Measurements from ENCODE around the gene KRTAP10-10. TPM values are rescaled to one million over a fixed set of nuclear protein-coding genes. Genes with fewer than 3 reads are reported as not detected.

The KRTAP10-10 gene
- total RNA-seq, 4 donors from 2014 or later = not detected

- ATAC-seq = no peak
- Histone ChIP-seq H3K27me3 (peaks cover 7 to 16% (median 11%) of the 10 kb centered on the region in 3 donors), H3K27ac (no peak overlapping the region), H3K4me3 (no peak overlapping the region), H3K4me1 (no peaks in the 10 kb centered on the region), H3K36me3 (no peaks in the 10 kb centered on the region), H3K9me3 (no peaks in the 10 kb centered on the region)
- DNase-seq = no peak
- TF ChIP-seq CTCF (IDR thresholded peaks at IDR 0.05 in 4 of 5, conservative IDR thresholded peaks at IDR 0.05 in 1 of 5) (no peak), POLR2A (IDR thresholded peaks at IDR 0.05) (no peak)
- intact Hi-C loops (cut with DNase I; ENCODE audit: low total_unique reads) = no loop called here
- in situ Hi-C loops (cut with MboI; ENCODE audit: low sequenced_read_pairs in 4 of 4) = no loop called here
Observed at GRCh38 chr21:44650973-44651675, 14.0 kb downstream of the KRTAP10-10 start.

GRCh38 chr21:44653123-44653522 is 16.0 kb downstream of the KRTAP10-10 start:
- ATAC-seq = no peak
- Histone ChIP-seq H3K36me3 (no peaks in the 10 kb centered on the region), H3K9me3 (no peaks in the 10 kb centered on the region), H3K27me3 (peaks cover 8 to 14% (median 11%) of the 10 kb centered on the region in 3 donors), H3K4me1 (no peaks in the 10 kb centered on the region), H3K27ac (no peak overlapping the region), H3K4me3 (no peak overlapping the region)
- in situ Hi-C loops (cut with MboI; ENCODE audit: low sequenced_read_pairs in 4 of 4) (no loop called here), intact Hi-C loops (cut with DNase I; ENCODE audit: low total_unique reads) (no loop called here)
- DNase-seq = no peak
- no peak for TF ChIP-seq CTCF (IDR thresholded peaks at IDR 0.05 in 4 of 5, conservative IDR thresholded peaks at IDR 0.05 in 1 of 5)

GRCh38 chr21:44653656-44654575 is 16.8 kb downstream of the KRTAP10-10 start:
- TF ChIP-seq POLR2A (IDR thresholded peaks at IDR 0.05) (no peak), CTCF (IDR thresholded peaks at IDR 0.05 in 4 of 5, conservative IDR thresholded peaks at IDR 0.05 in 1 of 5) (no peak)
- Histone ChIP-seq H3K4me3 (no peak overlapping the region), H3K27ac (no peak overlapping the region), H3K4me1 (no peaks in the 10 kb centered on the region), H3K9me3 (no peaks in the 10 kb centered on the region), H3K36me3 (no peaks in the 10 kb centered on the region), H3K27me3 (peaks cover 3 to 11% (median 4%) of the 10 kb centered on the region in 3 donors)
- in situ Hi-C loops (cut with MboI; ENCODE audit: low sequenced_read_pairs in 4 of 4) (no loop called here), intact Hi-C loops (cut with DNase I; ENCODE audit: low total_unique reads) (no loop called here)
- ATAC-seq (no peak), DNase-seq (no peak)

GRCh38 chr21:44654576-44655175 is 17.5 kb downstream of the KRTAP10-10 start, which contains the start of gene KRTAP12-4:
Gene KRTAP12-4 (minus strand): TSS chr21:44654659. CDS start chr21:44654614, 45 bp downstream.
- DNase-seq (no peak), ATAC-seq (no peak)
- no peak within 1 kb of the TSS for H3K27ac ChIP-seq
- H3K36me3 ChIP-seq = no peaks in the 10 kb centered on the region
- no peak for TF ChIP-seq CTCF (IDR thresholded peaks at IDR 0.05 in 4 of 5, conservative IDR thresholded peaks at IDR 0.05 in 1 of 5)
- TF ChIP-seq POLR2A (IDR thresholded peaks at IDR 0.05) = no peak
- in situ Hi-C loops (cut with MboI; ENCODE audit: low sequenced_read_pairs in 4 of 4) (no loop called here), intact Hi-C loops (cut with DNase I; ENCODE audit: low total_unique reads) (no loop called here)
- H3K4me3 ChIP-seq = no peak within 1 kb of the TSS
- H3K27me3 ChIP-seq = peaks cover 0 to 8% (median 4%) of the 10 kb centered on the region in 3 donors
- H3K9me3 ChIP-seq = no peaks in the 10 kb centered on the region
- no peaks in the 10 kb centered on the region for H3K4me1 ChIP-seq
